ENCODE results near the gene ELFN1. TPM values are rescaled to one million over a fixed set of nuclear protein-coding genes. Genes with fewer than 3 reads are reported as not detected.

The ELFN1 gene
- total and polyA plus RNA-seq, 9 of the 15 experiments (the other 6 are each of a cell fraction or from before 2014, with no cell fraction given): 0.04 to 0.64 (median 0.18) TPM; not detected in 2

DNA sequence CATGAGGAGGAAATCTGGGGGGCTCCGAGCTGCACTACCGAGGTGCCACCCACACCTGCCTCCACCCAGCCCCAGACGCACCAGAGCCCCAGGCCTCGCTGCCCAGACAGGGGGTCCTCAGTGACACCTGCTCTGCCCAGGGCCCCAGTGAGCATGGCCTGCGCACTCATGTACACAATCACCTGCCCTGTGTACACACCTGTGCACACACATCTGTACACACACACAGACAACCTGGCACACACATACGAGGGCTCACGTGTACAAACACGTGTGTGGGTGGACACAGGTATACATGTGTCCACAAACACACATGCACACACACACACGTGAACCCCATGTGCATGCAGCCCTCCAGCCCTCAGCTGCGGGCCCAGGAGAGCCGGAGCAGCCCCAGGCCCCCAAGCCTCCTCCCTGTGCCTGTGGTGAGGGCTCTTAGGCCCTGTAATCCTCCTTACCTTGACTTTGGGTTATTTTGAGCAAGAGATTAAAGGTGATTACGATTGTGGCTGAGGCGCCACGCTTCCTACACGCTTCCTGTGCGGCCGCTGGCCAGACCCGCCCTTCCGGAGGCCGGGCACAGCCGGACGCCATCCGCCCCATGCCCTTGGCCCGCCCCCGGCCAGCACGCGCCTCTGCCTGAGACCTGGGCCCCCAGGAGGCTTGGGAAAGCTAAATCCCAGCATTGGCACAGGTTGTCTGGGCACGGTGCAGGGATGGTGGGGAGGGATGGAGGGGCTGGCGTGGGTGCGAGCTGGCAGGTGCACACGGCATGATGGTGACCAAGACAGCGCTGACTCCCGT, 71.9 kb downstream of the ELFN1 start (continued):
- TF ChIP-seq THRAP3 (IDR thresholded peaks at IDR 0.05; ENCODE audit: borderline replicate concordance): no peak
- TF ChIP-seq POLR3A (IDR thresholded peaks at IDR 0.05; ENCODE audit: borderline replicate concordance, extremely low read depth, insufficient read depth, insufficient read length): no peak
- TF ChIP-seq, protein P1, sequence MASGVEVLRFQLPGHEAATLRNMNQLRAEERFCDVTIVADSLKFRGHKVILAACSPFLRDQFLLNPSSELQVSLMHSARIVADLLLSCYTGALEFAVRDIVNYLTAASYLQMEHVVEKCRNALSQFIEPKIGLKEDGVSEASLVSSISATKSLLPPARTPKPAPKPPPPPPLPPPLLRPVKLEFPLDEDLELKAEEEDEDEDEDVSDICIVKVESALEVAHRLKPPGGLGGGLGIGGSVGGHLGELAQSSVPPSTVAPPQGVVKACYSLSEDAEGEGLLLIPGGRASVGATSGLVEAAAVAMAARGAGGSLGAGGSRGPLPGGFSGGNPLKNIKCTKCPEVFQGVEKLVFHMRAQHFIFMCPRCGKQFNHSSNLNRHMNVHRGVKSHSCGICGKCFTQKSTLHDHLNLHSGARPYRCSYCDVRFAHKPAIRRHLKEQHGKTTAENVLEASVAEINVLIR (CRISPR knock-in tag; IDR thresholded peaks at IDR 0.05): no peak
- TF ChIP-seq, protein P2, sequence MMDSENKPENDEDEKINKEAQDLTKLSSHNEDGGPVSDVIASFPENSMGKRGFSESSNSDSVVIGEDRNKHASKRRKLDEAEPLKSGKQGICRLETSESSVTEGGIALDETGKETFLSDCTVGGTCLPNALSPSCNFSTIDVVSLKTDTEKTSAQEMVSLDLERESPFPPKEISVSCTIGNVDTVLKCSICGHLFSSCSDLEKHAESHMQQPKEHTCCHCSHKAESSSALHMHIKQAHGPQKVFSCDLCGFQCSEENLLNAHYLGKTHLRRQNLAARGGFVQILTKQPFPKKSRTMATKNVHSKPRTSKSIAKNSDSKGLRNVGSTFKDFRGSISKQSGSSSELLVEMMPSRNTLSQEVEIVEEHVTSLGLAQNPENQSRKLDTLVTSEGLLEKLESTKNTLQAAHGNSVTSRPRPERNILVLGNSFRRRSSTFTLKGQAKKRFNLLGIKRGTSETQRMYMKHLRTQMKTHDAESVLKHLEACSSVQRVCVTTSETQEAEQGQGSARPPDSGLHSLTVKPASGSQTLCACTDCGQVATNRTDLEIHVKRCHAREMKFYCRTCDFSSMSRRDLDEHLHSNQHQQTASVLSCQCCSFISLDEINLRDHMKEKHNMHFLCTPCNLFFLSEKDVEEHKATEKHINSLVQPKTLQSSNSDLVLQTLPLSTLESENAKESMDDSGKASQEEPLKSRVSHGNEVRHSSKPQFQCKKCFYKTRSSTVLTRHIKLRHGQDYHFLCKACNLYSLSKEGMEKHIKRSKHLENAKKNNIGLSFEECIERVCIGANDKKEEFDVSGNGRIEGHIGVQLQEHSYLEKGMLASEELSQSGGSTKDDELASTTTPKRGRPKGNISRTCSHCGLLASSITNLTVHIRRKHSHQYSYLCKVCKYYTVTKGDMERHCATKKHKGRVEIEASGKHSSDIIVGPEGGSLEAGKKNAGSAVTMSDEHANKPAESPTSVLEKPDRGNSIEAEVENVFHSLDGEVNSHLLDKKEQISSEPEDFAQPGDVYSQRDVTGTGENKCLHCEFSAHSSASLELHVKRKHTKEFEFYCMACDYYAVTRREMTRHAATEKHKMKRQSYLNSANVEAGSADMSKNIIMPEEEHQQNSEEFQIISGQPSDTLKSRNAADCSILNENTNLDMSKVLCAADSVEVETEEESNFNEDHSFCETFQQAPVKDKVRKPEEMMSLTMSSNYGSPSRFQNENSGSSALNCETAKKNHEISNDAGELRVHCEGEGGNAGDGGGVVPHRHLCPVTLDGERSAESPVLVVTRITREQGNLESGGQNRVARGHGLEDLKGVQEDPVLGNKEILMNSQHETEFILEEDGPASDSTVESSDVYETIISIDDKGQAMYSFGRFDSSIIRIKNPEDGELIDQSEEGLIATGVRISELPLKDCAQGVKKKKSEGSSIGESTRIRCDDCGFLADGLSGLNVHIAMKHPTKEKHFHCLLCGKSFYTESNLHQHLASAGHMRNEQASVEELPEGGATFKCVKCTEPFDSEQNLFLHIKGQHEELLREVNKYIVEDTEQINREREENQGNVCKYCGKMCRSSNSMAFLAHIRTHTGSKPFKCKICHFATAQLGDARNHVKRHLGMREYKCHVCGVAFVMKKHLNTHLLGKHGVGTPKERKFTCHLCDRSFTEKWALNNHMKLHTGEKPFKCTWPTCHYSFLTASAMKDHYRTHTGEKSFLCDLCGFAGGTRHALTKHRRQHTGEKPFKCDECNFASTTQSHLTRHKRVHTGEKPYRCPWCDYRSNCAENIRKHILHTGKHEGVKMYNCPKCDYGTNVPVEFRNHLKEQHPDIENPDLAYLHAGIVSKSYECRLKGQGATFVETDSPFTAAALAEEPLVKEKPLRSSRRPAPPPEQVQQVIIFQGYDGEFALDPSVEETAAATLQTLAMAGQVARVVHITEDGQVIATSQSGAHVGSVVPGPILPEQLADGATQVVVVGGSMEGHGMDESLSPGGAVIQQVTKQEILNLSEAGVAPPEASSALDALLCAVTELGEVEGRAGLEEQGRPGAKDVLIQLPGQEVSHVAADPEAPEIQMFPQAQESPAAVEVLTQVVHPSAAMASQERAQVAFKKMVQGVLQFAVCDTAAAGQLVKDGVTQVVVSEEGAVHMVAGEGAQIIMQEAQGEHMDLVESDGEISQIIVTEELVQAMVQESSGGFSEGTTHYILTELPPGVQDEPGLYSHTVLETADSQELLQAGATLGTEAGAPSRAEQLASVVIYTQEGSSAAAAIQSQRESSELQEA (IDR thresholded peaks at IDR 0.05; ENCODE audit: low read depth): no peak
- peak; percentile 82 for TF ChIP-seq RBFOX2 (IDR thresholded peaks at IDR 0.05; ENCODE audit: low read depth, low read length)
- no peak for TF ChIP-seq GATAD2A (IDR thresholded peaks at IDR 0.05)
- no peak for TF ChIP-seq BRD4 (IDR thresholded peaks at IDR 0.05)
- TF ChIP-seq, protein P3, sequence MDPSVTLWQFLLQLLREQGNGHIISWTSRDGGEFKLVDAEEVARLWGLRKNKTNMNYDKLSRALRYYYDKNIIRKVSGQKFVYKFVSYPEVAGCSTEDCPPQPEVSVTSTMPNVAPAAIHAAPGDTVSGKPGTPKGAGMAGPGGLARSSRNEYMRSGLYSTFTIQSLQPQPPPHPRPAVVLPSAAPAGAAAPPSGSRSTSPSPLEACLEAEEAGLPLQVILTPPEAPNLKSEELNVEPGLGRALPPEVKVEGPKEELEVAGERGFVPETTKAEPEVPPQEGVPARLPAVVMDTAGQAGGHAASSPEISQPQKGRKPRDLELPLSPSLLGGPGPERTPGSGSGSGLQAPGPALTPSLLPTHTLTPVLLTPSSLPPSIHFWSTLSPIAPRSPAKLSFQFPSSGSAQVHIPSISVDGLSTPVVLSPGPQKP (CRISPR knock-in tag; IDR thresholded peaks at IDR 0.05): no peak
- TF ChIP-seq, protein P4, sequence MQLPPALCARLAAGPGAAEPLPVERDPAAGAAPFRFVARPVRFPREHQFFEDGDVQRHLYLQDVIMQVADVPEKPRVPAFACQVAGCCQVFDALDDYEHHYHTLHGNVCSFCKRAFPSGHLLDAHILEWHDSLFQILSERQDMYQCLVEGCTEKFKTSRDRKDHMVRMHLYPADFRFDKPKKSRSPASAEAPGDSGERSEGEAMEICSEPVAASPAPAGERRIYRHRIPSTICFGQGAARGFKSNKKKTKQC (CRISPR knock-in tag; IDR thresholded peaks at IDR 0.05): peak; percentile 60; the same call in 1 of the 2 replicates
- TF ChIP-seq, protein P5, sequence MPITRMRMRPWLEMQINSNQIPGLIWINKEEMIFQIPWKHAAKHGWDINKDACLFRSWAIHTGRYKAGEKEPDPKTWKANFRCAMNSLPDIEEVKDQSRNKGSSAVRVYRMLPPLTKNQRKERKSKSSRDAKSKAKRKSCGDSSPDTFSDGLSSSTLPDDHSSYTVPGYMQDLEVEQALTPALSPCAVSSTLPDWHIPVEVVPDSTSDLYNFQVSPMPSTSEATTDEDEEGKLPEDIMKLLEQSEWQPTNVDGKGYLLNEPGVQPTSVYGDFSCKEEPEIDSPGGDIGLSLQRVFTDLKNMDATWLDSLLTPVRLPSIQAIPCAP (CRISPR knock-in tag; IDR thresholded peaks at IDR 0.05; ENCODE audit: borderline replicate concordance): no peak
- TF ChIP-seq, protein P6, sequence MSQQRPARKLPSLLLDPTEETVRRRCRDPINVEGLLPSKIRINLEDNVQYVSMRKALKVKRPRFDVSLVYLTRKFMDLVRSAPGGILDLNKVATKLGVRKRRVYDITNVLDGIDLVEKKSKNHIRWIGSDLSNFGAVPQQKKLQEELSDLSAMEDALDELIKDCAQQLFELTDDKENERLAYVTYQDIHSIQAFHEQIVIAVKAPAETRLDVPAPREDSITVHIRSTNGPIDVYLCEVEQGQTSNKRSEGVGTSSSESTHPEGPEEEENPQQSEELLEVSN (IDR thresholded peaks at IDR 0.05; ENCODE audit: borderline replicate concordance in 1 of 2, extremely low read depth in 1 of 2, insufficient read depth in 1 of 2, insufficient read length in 1 of 2, low read depth in 1 of 2, low read length in 1 of 2, poor library complexity in 1 of 2, severe bottlenecking in 1 of 2): peak; percentile 60 to 88
